HG02678 (cell line): ENCODE data around the gene WDR90.

Experiments
- ATAC-seq: cut with Tn5 transposase; IDR thresholded peaks from one replicate; pipeline ENCODE4 v1.9.1; 2021; ENCODE audit warnings: mild to moderate bottlenecking, moderate library complexity; ENCODE audit not compliant: unreplicated experiment

The WDR90 gene

GRCh38 chr16:625977-626765 is 23.0 kb upstream of the WDR90 start:
- ATAC-seq = no peak

GRCh38 chr16:626787-627453 is 22.2 kb upstream of the WDR90 start:
- ATAC-seq = no peak

DNA sequence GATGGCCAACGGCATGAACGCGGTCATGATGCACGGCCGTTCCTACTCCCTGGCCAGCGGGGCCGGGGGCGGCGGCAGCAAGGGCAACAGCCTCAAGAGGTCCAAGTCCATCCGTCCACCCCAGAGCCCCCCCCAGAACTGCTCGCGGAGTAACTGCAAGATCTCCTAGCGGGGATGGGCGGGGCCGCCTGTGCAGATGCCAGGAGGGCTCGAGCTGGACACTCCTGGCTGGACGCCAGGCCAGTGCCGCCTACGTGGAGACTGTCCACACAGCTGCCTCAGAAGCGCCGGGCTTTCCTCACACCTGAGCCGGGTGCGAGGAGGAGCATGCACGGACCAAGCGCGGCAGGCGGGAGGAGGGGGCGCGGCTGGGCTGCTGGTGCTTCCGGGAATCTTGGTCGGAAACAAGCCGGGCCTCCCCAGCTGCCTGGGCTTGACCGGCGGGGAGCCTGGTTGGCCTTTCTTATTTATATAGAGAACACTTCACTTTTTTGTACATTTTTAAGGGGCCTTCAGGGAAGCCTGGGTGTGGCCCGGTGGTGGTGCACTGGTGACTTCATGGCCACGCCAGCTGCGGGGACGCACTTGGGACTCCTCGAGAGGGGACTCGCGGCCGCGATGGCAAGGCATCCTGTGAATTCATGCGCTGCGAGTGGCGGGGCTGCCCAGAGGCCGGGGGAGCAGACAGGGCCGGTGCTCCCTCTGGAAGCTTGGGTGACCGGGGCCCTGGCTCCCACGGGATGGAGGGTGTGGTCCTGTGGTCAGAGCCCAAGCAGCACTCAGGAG is 21.5 kb upstream of the WDR90 start:
- no peak for ATAC-seq

DNA sequence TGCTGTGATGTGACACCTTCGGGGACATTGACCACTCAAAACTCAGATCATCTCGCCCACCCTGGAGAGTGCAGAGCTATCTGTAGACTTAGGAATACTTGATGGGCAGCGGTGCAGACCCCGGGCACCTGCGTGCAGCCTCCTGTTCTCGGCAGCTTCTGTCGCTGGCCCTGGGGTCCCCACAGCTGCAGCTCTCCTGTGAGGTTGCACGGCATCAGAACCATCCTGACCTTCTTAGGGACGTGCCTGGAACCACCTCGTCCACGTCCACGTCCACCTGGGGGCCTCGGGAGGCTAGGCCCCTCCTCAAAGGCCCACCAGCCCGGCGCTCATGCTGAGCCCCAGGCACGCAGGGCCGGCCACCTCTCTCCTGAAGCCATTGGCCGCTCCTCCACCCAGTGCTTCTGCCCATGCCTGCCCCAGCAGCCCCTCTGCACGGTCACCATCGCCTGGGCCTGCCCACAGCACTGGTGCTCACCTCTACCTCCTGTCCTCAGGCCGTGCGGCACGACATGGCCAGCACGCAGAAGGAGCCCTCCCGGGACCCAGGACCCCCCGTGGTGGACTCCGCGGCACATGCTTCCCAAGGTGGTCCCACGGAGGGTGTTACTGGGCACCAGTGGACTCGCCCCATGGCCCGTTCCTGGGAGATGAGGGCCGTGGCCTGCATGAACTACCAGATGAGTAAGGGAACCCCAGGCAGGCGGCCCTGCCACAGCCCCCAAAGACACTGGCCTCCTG is 20.7 kb upstream of the WDR90 start:
- ATAC-seq = no peak

DNA sequence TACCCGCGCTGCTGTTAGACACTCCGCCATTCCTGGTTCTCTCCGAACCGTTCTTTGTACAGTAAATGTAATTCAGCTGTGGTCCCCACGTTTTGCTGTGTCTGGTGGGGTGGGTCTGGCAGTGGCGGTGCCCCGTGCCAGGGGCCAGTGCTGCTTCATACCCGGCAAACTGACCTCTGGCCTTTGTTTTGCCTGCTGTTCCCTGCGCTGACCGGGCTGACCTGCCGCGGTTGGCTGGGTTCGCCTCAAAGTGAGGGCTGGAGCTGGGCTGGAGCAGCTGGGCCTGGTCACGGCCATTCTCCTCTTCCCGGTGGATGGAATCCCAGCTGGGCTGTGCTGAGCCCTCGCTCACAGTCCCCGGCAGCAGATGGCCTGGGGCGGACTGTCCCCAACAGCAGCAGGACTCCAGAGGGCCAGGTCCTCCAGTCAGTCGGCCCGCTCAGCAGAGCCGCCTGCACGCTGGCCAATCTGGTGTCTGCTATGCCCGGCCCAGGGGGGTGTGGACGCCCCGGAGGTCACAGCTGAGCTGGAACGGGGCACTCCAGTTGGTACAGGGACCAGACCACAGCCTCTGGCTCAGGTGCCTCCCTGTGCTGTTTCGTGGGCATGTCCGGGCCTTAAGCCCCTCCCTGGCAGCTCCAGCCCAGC is 19.9 kb upstream of the WDR90 start:
- ATAC-seq = no peak

DNA sequence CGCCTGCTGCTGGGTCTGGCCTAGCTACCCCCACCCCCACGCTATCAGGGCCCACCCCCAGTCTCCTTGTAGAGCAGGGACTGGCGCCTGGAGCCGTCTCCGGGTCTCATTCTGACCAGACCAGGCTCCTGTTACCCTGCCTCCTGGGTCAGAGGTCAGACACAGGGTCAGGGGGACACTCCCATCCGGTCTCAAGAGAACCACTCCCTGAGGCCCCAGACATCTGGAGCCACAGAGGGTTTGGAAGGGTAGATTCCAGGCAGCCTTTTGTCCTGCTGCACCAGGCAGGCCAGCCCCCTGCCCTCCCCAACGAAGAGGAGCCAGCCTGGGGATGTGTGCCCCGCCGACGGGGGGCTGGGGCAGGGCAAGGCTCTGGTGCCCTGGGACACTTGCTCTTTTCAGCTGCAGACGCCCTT is 19.3 kb upstream of the WDR90 start:
- no peak for ATAC-seq

DNA sequence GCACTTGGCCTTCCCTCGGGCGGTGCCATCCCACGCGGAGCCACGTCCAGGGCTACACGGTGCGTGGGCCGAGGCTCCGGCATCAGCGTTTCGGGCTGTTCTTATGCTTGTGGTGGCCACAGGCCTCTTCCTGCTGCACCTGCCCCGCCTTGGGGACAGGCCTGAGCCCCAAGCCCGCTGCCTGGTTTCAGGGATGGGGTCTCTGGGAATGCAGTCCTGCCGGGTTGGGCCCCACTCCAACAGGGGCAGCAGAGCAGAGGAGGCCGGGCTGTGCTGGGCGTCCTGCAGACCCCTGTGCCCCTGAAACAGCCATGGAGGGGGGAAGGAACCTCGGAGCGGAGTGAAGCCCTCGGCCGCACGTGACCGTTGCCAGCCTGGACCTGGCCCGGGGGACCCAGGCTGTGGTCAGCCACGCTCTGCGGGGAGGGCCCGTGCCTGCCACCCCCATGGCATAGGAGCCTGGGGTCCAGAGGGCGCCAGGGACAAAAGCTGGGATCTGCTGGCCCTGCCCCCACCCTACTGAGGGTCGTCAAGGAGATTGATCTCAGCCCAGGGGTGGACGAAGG is 18.8 kb upstream of the WDR90 start:
- ATAC-seq = no peak

DNA sequence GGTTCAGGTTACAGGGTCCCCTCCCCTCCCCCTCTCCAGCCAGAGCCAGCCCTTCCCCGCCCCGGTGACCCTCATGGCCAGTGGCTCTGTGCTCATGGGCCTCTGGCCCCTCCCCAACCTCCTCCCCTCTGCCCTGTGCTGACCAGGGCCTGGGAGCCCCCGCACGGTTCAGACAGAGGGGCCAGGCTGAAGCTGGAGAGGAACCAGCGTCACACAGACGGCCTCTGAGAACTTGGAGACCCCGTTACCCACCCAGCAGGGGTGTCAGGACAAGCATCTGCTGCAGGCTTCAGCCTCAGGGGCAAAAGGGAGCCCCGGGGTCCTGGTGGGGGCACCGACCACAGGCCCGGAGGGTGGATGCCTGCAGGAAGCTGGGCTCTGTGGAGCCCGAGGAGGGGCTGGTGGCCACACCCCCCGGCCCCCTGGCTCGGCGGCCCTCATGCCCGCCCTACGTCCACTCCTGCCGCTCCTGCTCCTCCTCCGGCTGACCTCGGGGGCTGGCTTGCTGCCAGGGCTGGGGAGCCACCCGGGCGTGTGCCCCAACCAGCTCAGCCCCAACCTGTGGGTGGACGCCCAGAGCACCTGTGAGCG is 18.3 kb upstream of the WDR90 start, which contains the start of gene WFIKKN1:
Gene WFIKKN1 (plus strand): TSS at position 171 of the 591 bp plus-strand sequence. CDS start 269 bp downstream, at position 440.
- no peak for ATAC-seq

DNA sequence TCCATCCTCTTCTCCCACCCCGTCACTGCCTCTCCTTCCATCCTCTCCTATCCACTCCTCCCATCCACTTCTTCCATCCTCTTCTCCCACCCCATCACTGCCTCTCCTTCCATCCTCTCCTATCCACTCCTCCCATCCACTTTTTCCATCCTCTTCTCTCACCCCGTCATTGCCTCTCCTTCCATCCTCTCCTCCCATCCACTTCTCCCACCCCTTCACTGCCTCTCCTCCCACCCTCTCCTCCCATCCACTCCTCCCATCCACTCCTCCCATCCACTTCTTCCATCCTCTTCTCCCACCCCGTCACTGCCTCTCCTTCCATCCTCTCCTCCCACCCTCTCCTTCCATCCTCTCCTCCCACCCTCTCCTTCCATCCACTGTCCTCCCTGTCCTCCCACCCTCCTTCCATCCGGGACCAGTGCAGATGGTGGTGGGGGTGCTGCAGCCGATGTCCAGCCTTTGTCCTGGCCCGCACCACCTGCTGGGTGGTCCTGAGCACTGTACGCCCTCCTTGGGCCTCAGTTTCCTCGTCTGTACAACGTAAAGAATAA is 17.3 kb upstream of the WDR90 start:
- ATAC-seq = no peak

GRCh38 chr16:632486-633335 is 16.5 kb upstream of the WDR90 start:
- ATAC-seq = no peak

DNA sequence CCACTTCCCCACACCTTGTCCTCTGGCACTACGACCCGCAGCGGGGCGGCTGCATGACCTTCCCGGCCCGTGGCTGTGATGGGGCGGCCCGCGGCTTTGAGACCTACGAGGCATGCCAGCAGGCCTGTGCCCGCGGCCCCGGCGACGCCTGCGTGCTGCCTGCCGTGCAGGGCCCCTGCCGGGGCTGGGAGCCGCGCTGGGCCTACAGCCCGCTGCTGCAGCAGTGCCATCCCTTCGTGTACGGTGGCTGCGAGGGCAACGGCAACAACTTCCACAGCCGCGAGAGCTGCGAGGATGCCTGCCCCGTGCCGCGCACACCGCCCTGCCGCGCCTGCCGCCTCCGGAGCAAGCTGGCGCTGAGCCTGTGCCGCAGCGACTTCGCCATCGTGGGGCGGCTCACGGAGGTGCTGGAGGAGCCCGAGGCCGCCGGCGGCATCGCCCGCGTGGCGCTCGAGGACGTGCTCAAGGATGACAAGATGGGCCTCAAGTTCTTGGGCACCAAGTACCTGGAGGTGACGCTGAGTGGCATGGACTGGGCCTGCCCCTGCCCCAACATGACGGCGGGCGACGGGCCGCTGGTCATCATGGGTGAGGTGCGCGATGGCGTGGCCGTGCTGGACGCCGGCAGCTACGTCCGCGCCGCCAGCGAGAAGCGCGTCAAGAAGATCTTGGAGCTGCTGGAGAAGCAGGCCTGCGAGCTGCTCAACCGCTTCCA is 15.7 kb upstream of the WDR90 start:
- no peak for ATAC-seq

GRCh38 chr16:634051-634670 is 15.0 kb upstream of the WDR90 start:
- no peak for ATAC-seq

GRCh38 chr16:634996-635395 is 14.2 kb upstream of the WDR90 start:
- ATAC-seq = no peak

- ATAC-seq = peak; percentile 10
These were observed 13.5 kb upstream of the WDR90 start for GRCh38 chr16:635573-636205.

DNA sequence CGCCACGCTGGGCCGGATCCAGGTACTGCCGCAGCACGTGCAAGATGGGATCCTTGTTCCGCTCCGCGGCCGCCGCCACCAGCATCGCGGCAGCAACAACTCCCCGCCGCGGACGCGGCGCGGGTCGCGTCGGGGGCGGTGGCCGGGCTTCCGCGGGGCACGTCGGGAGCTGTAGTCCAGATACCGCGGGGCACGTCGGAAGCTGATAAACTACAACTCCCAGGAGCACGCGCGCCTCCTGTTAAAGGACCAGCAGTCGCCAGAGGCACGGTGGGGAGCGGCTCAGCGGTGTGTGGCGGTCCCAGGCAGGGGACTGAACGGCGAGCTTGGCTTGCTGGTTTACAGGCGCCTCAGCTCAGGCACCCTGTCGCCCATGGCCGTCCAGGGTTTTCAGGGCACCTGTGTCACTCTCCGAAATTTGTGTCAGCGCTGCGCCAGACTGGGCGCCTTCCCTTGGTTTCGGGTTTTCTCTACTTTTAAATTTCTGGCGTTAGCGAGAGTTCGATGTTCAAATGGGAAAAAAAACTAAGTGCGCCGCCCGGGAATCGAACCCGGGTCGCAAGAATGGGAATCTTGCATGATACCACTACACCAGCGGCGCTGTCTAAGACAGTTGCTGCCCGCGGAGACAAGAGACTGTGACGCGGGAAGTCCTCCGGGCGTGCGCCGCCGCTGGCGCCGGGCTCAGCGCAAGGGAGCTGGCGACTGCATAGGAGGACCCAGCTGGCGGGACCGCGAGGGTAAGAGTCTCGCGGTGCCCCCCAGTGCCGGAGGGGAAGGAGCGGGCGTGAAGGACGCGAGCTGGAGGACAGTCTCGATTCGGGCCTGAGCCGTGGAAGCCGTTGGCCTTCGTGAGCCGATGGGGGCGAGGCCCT is 12.7 kb upstream of the WDR90 start, which contains the start of gene METTL26:
Gene METTL26 (minus strand): TSS at position 100 of the 875 bp plus-strand sequence. CDS start 15 bp downstream, at position 85.
- ATAC-seq = peak; percentile 73
